ENCODE measurements around the gene ZDHHC7. TPM values are rescaled to one million over a fixed set of nuclear protein-coding genes. Genes with fewer than 3 reads are reported as not detected.

Gene ZDHHC7
- total and polyA plus RNA-seq, 2 of the 8 experiments (the other 6 are each of a cell fraction or from before 2014, with no cell fraction given): 40.5 to 56.3 TPM

GRCh38 chr16:84990782-84991181 is 20.6 kb downstream of the ZDHHC7 start:
- Histone ChIP-seq H3K4me1 (replicated peaks in 1 of 4; ENCODE audit: control insufficient read depth in 3 of 4, insufficient read depth in 4 of 4, low read length in 3 of 4) (0 out of 7 replicates have a peak, but pooled peaks cover 0 to 3% (median 0%) of the 10 kb centered on the region in 4 experiments), H3K9me3 (ENCODE audit: insufficient read depth in 2 of 2, low read depth in 1 of 2, low read length in 1 of 2) (no peaks in the 10 kb centered on the region), H2BK15ac (ENCODE audit: low read length) (no peak overlapping the region), H3K9ac (replicated peaks in 1 of 4; ENCODE audit: extremely low read depth in 1 of 4, low read depth in 3 of 4, low read length in 3 of 4) (no peak overlapping the region), H3K27me3 (replicated peaks in 1 of 4; ENCODE audit: control insufficient read depth in 3 of 4, extremely low read depth in 1 of 4, insufficient read depth in 3 of 4, low read length in 3 of 4) (no peaks in the 10 kb centered on the region), H2AFZ (ENCODE audit: low read length) (no peak overlapping the region), H4K20me1 (replicated peaks in 1 of 2; ENCODE audit: control insufficient read depth in 1 of 2, insufficient read depth in 2 of 2, low read length in 2 of 2) (peaks cover 0 to 11% of the 10 kb centered on the region in 2 experiments), H3K14ac (ENCODE audit: insufficient read length) (no peak overlapping the region), H2BK5ac (ENCODE audit: low read depth, low read length) (no peak overlapping the region), H3K23me2 (ENCODE audit: low read depth, low read length) (no peaks in the 10 kb centered on the region), H3K27ac (ENCODE audit: low read depth, low read length) (no peak overlapping the region), H2AK5ac (ENCODE audit: low read depth, low read length) (no peak overlapping the region), H3K18ac (ENCODE audit: extremely low read depth, low read length) (no peak overlapping the region), H4K91ac (replicated peaks; ENCODE audit: insufficient read length, low read length) (no peak overlapping the region), H3K23ac (ENCODE audit: insufficient read length) (no peak overlapping the region), H3K79me2 (ENCODE audit: control insufficient read depth in 1 of 2, insufficient read depth in 2 of 2, low read length in 2 of 2) (peaks cover 3 to 6% of the 10 kb centered on the region in 2 experiments; a peak in 3 of 4 replicates), H3K4me3 (ENCODE audit: extremely low read depth in 1 of 4, insufficient read depth in 2 of 4, low read depth in 3 of 4, low read length in 4 of 4) (no peak overlapping the region), H2BK120ac (replicated peaks; ENCODE audit: low read depth, low read length) (no peak overlapping the region), H3K4me2 (ENCODE audit: insufficient read depth in 1 of 2, low read depth in 2 of 2, low read length in 2 of 2) (no peak overlapping the region), H3K56ac (replicated peaks; ENCODE audit: insufficient read length, low read depth, low read length) (no peak overlapping the region), H2BK20ac (ENCODE audit: low read length) (no peak overlapping the region), H2BK12ac (ENCODE audit: low read depth, low read length) (no peak overlapping the region), H4K8ac (ENCODE audit: extremely low read depth, insufficient read depth, low read length) (no peak overlapping the region), H3K79me1 (ENCODE audit: low read depth, low read length) (no peaks in the 10 kb centered on the region), H3K36me3 (ENCODE audit: control insufficient read depth in 2 of 4, insufficient read depth in 4 of 4, low read length in 3 of 4) (peaks cover 8 to 36% (median 12%) of the 10 kb centered on the region in 4 experiments), H4K5ac (ENCODE audit: insufficient read length, low read depth, low read length) (no peak overlapping the region), H3K4ac (replicated peaks; ENCODE audit: insufficient read length, low read depth, low read length) (no peak overlapping the region)
- POLR2A ChIA-PET (ENCODE audit: partially characterized antibody): no interaction called here
- no peak for DNase-seq (ENCODE audit: low read depth in 1 of 2, low spot score in 2 of 2)
- 94% methylated on average over 9 of the region's 9 CpGs; no CpG with 5 or more reads in 1 of the 2 experiments for WGBS, 2 experiments (ENCODE audit: extremely low coverage in 1 of 2, insufficient coverage in 1 of 2, insufficient read length in 1 of 2, insufficient replicate concordance in 2 of 2, low coverage in 1 of 2, low lambda C conversion rate in 2 of 2, missing lambda C conversion rate in 1 of 2)
- FAIRE-seq: no peak
- TF ChIP-seq CTCF (IDR thresholded peaks at IDR 0.05; ENCODE audit: control extremely low read depth in 1 of 3, insufficient read depth in 1 of 3, low read depth in 1 of 3, low read length in 3 of 3): no peak
- no peak for TF ChIP-seq CBX5 (IDR thresholded peaks at IDR 0.05; ENCODE audit: low read depth, low read length)
- CTCF ChIA-PET (ENCODE audit: partially characterized antibody): interaction anchor here (0.6 to 2.5 kb wide), 5 partner anchors 10 to 137 kb away, joined by 3 to 11 read pairs (median 4); no protein-coding TSS in a partner anchor

Data from H1 (cell line).